Left lung (tissue), 10 donors: Measurements from ENCODE around the gene ARSA. TPM values are rescaled to one million over a fixed set of nuclear protein-coding genes. Genes with fewer than 3 reads are reported as not detected.

Experiments
- ATAC-seq: fragments of 200-7000 bp; cut with Tn5 transposase; one replicate; pipeline ENCODE4 v1.9.1; 2020; ENCODE audit warnings: moderate library complexity
- DNase-seq, 4 donors: peaks; one replicate each; pipeline ENCODE4 v3.0.0-alpha.2; 2013 to 2020
- H3K27ac ChIP-seq, 2 donors: fragments of 200-600 bp; sonication (generic) in 1 of 2; one replicate each; pipeline versions ENCODE4 v1.5.0 to v1.8.0; 2020 to 2021
- H3K27me3 ChIP-seq, 2 donors: fragments of 200-600 bp; sonication (generic) in 1 of 2; one replicate each; pipeline versions ENCODE4 v1.5.0 to v1.8.0; 2020 to 2021
- H3K36me3 ChIP-seq, 2 donors: fragments of 200-600 bp; sonication (generic) in 1 of 2; one replicate each; pipeline versions ENCODE4 v1.5.0 to v1.8.0; 2020 to 2021
- H3K4me1 ChIP-seq, 2 donors: fragments of 200-600 bp; one replicate each; pipeline ENCODE4 v1.8.0; 2021
- H3K4me3 ChIP-seq, 2 donors: fragments of 200-600 bp; sonication (generic) in 1 of 2; one replicate each; pipeline versions ENCODE4 v1.5.0 to v1.8.0; 2020 to 2021; ENCODE audit warnings: mild to moderate bottlenecking in 1 of 2
- H3K9me3 ChIP-seq, 2 donors: fragments of 200-600 bp; sonication (generic) in 1 of 2; one replicate each; pipeline versions ENCODE4 v1.5.0 to v1.8.0; 2020 to 2021
- intact Hi-C, 2 donors: fragments of 100-400 bp; cut with DNase I; formaldehyde crosslinking; loops; one replicate each; pipeline versions ENCODE4 v1.11.2 to v1.14.2; 2022
- polyA plus RNA-seq, 6 donors: library from polyadenylated mRNA; unstranded; fragments of 120-200 nt; gene quantifications; one replicate each; pipeline ENCODE4 v1.2.1, GENCODE V29; 2013; ENCODE audit not compliant: insufficient read length in 6 of 6
- total RNA-seq, 2 donors: library from RNA; stranded (reverse); fragmentation: NEBNext Ultra II Directional; extraction: Animal tissue kit (Norgen Biotek cat#: 25700); gene quantifications; one replicate each; pipeline ENCODE4 v1.2.1, GENCODE V29; 2021
- TF ChIP-seq, protein P1 (sequence below), 2 donors: fragments of 200-600 bp; sonication (generic) in 1 of 2; IDR thresholded peaks; one replicate each; pipeline versions ENCODE4 v1.5.0 to v1.8.0; 2021; ENCODE audit warnings: antibody characterized with exemption in 2 of 2
- donor health status: DM: no; HTN: yes; CAD: no.
- donor health status: DM: no; HTN: no; CAD: no.

ARSA gene
- total and polyA plus RNA-seq, 8 donors: 17.8 to 58.0 (median 21.0) TPM

DNA sequence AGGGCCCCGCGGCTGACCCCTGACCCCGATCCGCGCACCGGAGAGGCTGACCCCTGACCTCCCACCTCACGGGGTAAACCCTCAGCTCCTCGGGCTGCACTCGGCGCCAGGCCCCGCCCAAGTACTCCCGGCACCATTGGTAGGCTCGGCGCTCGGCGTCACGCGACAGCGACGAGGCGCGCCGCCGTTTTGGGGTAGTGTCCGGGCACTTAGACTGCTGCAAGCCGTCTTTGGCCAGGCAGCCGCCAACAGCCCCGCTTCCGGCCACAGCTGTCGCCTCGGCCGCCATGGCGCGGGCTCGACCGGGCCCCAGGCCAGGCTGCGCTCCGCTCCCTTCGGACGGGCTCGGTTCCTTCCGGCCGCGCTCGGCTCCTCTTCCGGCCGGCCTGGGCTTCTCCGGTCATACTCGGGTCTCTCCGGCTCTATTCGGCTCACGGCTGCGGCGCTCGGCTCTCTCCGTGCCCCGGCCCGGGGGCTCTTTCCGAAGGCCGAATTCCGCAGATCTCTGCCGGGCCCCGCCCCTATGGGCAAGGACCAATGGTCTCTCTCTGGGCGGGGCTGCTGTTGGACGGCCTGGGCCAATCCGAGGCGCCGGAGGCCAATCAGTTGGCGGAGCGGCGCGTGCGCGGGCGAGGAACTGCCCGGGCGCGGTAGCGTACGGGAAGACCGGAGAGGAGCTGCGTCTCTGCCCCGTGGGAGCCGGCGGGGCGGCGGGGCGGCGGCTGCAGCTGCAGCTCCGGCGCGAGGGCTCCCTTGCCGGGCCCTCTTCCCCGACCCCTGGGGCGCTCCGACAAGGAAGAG lies 45.3 kb downstream of the ARSA start, which contains the start of gene CHKB:
CHKB (minus strand) TSS at position 357 of the 801 bp plus-strand sequence; CDS start at position 289, 68 bp downstream.
- Histone ChIP-seq H3K27ac (peak within 1 kb of the TSS; percentile 99 to 100), H3K9me3 (no peaks in the 10 kb centered on the region), H3K36me3 (peaks cover 0 to 25% of the 10 kb centered on the region in 2 donors), H3K27me3 (peaks cover 0 to 5% of the 10 kb centered on the region in 2 donors), H3K4me3 (peak within 1 kb of the TSS; percentile 77 to 91), H3K4me1 (peaks cover 10 to 38% of the 10 kb centered on the region in 2 donors)
- intact Hi-C loops: no loop called here
- DNase-seq (peak; percentile 98 to 99 (median 99)), ATAC-seq (peak; percentile 98)
- TF ChIP-seq, protein P1, sequence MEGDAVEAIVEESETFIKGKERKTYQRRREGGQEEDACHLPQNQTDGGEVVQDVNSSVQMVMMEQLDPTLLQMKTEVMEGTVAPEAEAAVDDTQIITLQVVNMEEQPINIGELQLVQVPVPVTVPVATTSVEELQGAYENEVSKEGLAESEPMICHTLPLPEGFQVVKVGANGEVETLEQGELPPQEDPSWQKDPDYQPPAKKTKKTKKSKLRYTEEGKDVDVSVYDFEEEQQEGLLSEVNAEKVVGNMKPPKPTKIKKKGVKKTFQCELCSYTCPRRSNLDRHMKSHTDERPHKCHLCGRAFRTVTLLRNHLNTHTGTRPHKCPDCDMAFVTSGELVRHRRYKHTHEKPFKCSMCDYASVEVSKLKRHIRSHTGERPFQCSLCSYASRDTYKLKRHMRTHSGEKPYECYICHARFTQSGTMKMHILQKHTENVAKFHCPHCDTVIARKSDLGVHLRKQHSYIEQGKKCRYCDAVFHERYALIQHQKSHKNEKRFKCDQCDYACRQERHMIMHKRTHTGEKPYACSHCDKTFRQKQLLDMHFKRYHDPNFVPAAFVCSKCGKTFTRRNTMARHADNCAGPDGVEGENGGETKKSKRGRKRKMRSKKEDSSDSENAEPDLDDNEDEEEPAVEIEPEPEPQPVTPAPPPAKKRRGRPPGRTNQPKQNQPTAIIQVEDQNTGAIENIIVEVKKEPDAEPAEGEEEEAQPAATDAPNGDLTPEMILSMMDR (IDR thresholded peaks at IDR 0.05): peak in 1 of 2 donors; percentile 29

DNA sequence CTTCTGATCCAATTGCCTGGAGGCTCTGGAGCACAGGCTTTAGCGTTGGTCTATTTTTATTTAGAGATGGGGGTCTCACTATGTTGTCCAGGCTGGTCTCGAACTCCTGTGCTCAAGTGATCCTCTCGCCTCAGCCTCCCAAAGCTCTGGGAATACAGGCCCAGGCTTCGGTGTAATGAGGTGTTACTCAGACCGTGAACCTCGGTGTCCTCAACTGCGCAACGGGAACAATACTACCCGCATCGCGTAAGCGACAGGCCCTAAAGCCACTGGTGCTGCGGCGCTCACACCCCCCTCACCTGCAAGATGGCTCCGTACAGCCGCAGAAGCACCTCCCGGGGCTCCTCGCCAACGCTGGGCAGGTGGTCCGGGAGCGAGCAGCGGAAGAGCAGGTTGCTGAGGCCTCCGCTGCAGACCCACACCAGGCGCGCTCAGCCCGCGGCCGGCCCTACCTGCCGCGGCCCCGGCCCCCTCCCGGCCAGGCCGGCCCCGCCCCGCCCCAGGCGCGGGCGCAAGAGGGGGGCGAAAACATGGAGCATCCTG lies 45.9 kb downstream of the ARSA start:
- intact Hi-C loops: no loop called here
- Histone ChIP-seq H3K27ac (peak overlapping the region; percentile 99 to 100), H3K36me3 (peaks cover 0 to 25% of the 10 kb centered on the region in 2 donors), H3K4me3 (peak overlapping the region; percentile 77 to 91), H3K9me3 (no peaks in the 10 kb centered on the region), H3K4me1 (peaks cover 10 to 38% of the 10 kb centered on the region in 2 donors), H3K27me3 (peaks cover 0 to 5% of the 10 kb centered on the region in 2 donors)
- DNase-seq: no peak
- peak; percentile 66 for ATAC-seq
- TF ChIP-seq, protein P1 (IDR thresholded peaks at IDR 0.05): no peak

DNA sequence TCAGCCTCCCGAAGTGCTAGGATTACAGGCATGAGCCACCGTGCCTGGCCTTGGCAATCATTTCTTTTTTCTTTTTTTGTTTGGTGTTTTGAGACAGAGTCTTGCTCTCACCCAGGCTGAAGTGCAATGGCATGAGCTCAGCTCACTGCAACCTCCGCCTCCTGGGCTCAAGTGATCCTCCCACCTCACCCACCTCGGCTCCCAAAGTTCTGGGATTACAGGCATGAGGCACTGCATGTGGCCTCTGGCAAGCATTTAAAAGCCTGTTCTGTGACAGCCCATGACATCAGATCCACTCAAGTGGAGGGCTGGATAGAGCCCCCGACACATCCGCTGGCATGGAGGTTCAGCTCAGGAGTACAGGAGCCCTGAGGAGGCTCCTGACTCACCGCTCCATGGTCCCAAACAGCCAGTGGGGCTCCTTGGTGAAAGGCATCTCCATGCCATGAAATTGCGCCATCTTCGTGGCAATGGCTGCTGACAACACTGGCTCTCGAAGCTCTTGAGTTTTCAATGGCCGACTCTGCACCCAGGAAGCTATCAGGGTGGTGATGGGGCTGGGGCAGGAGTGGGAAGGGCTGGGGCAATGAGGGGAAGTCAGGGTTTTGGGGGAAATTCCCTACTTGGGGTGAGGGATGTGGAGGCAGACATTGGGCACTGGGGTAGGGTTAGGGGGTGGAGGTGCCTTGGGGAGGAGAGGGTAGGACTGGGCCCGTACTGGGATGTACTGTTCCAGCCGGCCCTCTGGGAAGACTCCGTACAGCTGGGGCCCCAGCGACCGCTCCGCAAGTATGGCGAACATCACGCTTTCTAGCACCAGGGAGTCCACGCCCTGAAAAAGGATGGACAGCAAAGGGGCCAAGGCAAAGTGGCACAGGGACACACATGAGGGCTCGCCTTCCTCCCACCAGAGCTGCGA lies 46.7 kb downstream of the ARSA start:
- DNase-seq (no peak), ATAC-seq (no peak)
- peaks cover 0 to 5% of the 10 kb centered on the region in 2 donors for H3K27me3 ChIP-seq
- intact Hi-C loops: no loop called here
- H3K36me3 ChIP-seq: peaks cover 0 to 25% of the 10 kb centered on the region in 2 donors
- no peaks in the 10 kb centered on the region for H3K9me3 ChIP-seq
- H3K4me3 ChIP-seq: peak overlapping the region; percentile 77 to 91
- TF ChIP-seq, protein P1 (IDR thresholded peaks at IDR 0.05): no peak
- peak overlapping the region in 1 of 2 donors; percentile 100 for H3K27ac ChIP-seq
- H3K4me1 ChIP-seq: peaks cover 10 to 38% of the 10 kb centered on the region in 2 donors

DNA sequence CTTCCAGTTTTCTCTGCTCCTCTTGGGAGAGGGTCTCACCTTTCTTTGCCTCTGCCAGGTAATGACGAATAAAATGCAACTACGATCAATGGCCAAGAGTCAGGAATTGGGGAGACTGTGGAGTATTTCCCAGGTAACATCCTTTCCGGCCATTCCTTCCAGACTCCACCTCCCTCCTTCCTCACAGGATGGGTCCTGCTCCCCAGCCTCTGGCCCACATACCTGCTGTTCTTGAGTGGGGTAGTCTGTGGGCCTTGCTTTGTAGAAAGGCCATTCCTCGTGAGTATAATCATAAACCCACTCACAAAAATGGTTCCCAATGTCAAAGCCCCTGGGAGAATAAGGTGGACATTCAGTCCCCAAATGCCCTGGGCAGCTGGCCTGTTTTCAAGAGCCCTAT lies 48.2 kb downstream of the ARSA start:
- peaks cover 0 to 25% of the 10 kb centered on the region in 2 donors for H3K36me3 ChIP-seq
- ATAC-seq (no peak), DNase-seq (no peak)
- intact Hi-C loops: no loop called here
- H3K4me1 ChIP-seq: peaks cover 10 to 38% of the 10 kb centered on the region in 2 donors
- H3K9me3 ChIP-seq: no peaks in the 10 kb centered on the region
- H3K27me3 ChIP-seq: peaks cover 0 to 5% of the 10 kb centered on the region in 2 donors
- no peak overlapping the region for H3K27ac ChIP-seq
- TF ChIP-seq, protein P1 (IDR thresholded peaks at IDR 0.05): no peak
- H3K4me3 ChIP-seq: no peak overlapping the region
